HL-60 (cell line): ENCODE measurements around the gene KRT38.
A peak's percentile ranks its signal among the peaks of the same experiment; 100 is the strongest.

Experiments
- DNase-seq, 2 experiments: peaks; one replicate each; pipeline ENCODE4 v3.0.0-alpha.2; 2010 to 2020; ENCODE audit warnings: low read depth in 1 of 2, low spot score in 1 of 2
- H3K27ac ChIP-seq: fragments of 250-450 bp; sonication (Bioruptor Pico); replicated peaks from 2 replicates; pipeline ENCODE4 v1.5.1; 2020; ENCODE audit warnings: mild to moderate bottlenecking, moderate library complexity
- H3K27me3 ChIP-seq: fragments of 250-450 bp; sonication (Bioruptor Pico); 2 replicates; pipeline ENCODE4 v1.5.1; 2021; ENCODE audit warnings: mild to moderate bottlenecking, moderate library complexity; ENCODE audit not compliant: insufficient read depth, poor library complexity, severe bottlenecking
- H3K4me3 ChIP-seq: replicated peaks from 2 replicates; pipeline ENCODE4 v1.5.1; 2011; ENCODE audit warnings: mild to moderate bottlenecking, control low read depth, low read length; ENCODE audit not compliant: insufficient read depth
- CTCF ChIP-seq: IDR thresholded peaks from one replicate; pipeline ENCODE4 v1.5.1; 2011; ENCODE audit warnings: low read length, control low read depth, inconsistent platforms; ENCODE audit not compliant: insufficient read depth
- GABPA ChIP-seq: IDR thresholded peaks from 2 replicates; pipeline ENCODE4 v1.6.1; 2012; ENCODE audit warnings: low read depth
- POLR2AphosphoS5 ChIP-seq: IDR thresholded peaks from 2 replicates; pipeline ENCODE4 v1.6.1; 2012; ENCODE audit warnings: low read depth
- REST ChIP-seq: IDR thresholded peaks from 2 replicates; pipeline ENCODE4 v1.6.1; 2012; ENCODE audit warnings: low read depth; ENCODE audit not compliant: insufficient replicate concordance
- SPI1 ChIP-seq: IDR thresholded peaks from 2 replicates; pipeline ENCODE4 v1.6.1; 2012; ENCODE audit warnings: low read depth, mild to moderate bottlenecking, borderline replicate concordance

KRT38 gene

GRCh38 chr17:41453066-41453465 lies 12.3 kb upstream of the KRT38 start:
- no peak for TF ChIP-seq GABPA
- TF ChIP-seq CTCF, result no peak
- no peak for TF ChIP-seq SPI1
- no peak for TF ChIP-seq POLR2AphosphoS5
- no peak for TF ChIP-seq REST
- no peak for DNase-seq
- Histone ChIP-seq H3K27me3 (no peaks in the 10 kb centered on the region), H3K4me3 (no peak overlapping the region), H3K27ac (no peak overlapping the region)

- TF ChIP-seq CTCF (no peak), REST (no peak), GABPA (no peak), SPI1 (peak; percentile 80), POLR2AphosphoS5 (no peak)
- peak in 1 of 2 experiments; percentile 21 for DNase-seq
- H3K27ac ChIP-seq, result no peak overlapping the region
- H3K4me3 ChIP-seq, result no peak overlapping the region
- H3K27me3 ChIP-seq, result no peaks in the 10 kb centered on the region
Measured at GRCh38 chr17:41452281-41452680, 11.5 kb upstream of the KRT38 start.

- H3K27me3 ChIP-seq, result no peaks in the 10 kb centered on the region
Measured at GRCh38 chr17:41451154-41451728, 10.5 kb upstream of the KRT38 start.

More at GRCh38 chr17:41451154-41451728, 10.5 kb upstream of the KRT38 start:
- Histone ChIP-seq H3K4me3 (no peak overlapping the region), H3K27ac (no peak overlapping the region)
- TF ChIP-seq REST, result no peak
- no peak for TF ChIP-seq CTCF
- no peak for TF ChIP-seq SPI1
- TF ChIP-seq GABPA, result no peak
- no peak for TF ChIP-seq POLR2AphosphoS5
- DNase-seq, result no peak
